ENCODE results near the gene PTPRN2.
A peak's percentile ranks its signal among the peaks of the same experiment; 100 is the strongest.

Gene PTPRN2

GRCh38 chr7:157616931-157617330 is 970.7 kb downstream of the PTPRN2 start:
- DNase-seq (ENCODE audit: low read depth) = no peak

GRCh38 chr7:157616426-157616825 is 971.2 kb downstream of the PTPRN2 start:
- no peak for DNase-seq (ENCODE audit: low read depth)

GRCh38 chr7:157615852-157616251 is 971.8 kb downstream of the PTPRN2 start:
- DNase-seq (ENCODE audit: low read depth) = no peak

GRCh38 chr7:157615101-157615817 is 972.4 kb downstream of the PTPRN2 start:
- DNase-seq (ENCODE audit: low read depth) = no peak

GRCh38 chr7:157614457-157615020 is 973.1 kb downstream of the PTPRN2 start:
- no peak for DNase-seq (ENCODE audit: low read depth)

- DNase-seq (ENCODE audit: low read depth) = no peak
These were observed 973.9 kb downstream of the PTPRN2 start for GRCh38 chr7:157613575-157614322.

GRCh38 chr7:157612664-157613561 is 974.7 kb downstream of the PTPRN2 start:
- peak; percentile 32 for DNase-seq (ENCODE audit: low read depth)

- DNase-seq (ENCODE audit: low read depth) = no peak
These were observed 975.5 kb downstream of the PTPRN2 start for GRCh38 chr7:157612009-157612663.

- no peak for DNase-seq (ENCODE audit: low read depth)
These were observed 976.3 kb downstream of the PTPRN2 start for GRCh38 chr7:157611341-157611740.

GRCh38 chr7:157610671-157611295 is 976.8 kb downstream of the PTPRN2 start:
- no peak for DNase-seq (ENCODE audit: low read depth)

GRCh38 chr7:157609932-157610640 is 977.5 kb downstream of the PTPRN2 start:
- DNase-seq (ENCODE audit: low read depth) = no peak

- no peak for DNase-seq (ENCODE audit: low read depth)
These were observed 978.1 kb downstream of the PTPRN2 start for GRCh38 chr7:157609516-157609915.

GRCh38 chr7:157607218-157607617 is 980.4 kb downstream of the PTPRN2 start:
- DNase-seq (ENCODE audit: low read depth) = no peak

GRCh38 chr7:157606140-157606539 is 981.5 kb downstream of the PTPRN2 start:
- DNase-seq (ENCODE audit: low read depth) = no peak

GRCh38 chr7:157605638-157606037 is 982.0 kb downstream of the PTPRN2 start:
- no peak for DNase-seq (ENCODE audit: low read depth)

GRCh38 chr7:157604661-157605381 is 982.8 kb downstream of the PTPRN2 start:
- no peak for DNase-seq (ENCODE audit: low read depth)

- DNase-seq (ENCODE audit: low read depth) = no peak
These were observed 983.9 kb downstream of the PTPRN2 start for GRCh38 chr7:157603716-157604115.

GRCh38 chr7:157603005-157603404 is 984.6 kb downstream of the PTPRN2 start:
- no peak for DNase-seq (ENCODE audit: low read depth)

- no peak for DNase-seq (ENCODE audit: low read depth)
These were observed 985.0 kb downstream of the PTPRN2 start for GRCh38 chr7:157602581-157602980.

GRCh38 chr7:157602156-157602555 is 985.5 kb downstream of the PTPRN2 start:
- DNase-seq (ENCODE audit: low read depth) = no peak
